ENCODE results near the gene AHDC1. TPM values are rescaled to one million over a fixed set of nuclear protein-coding genes. Genes with fewer than 3 reads are reported as not detected.
"Not testable (repeated sequence)": the region's sequence is repeated elsewhere in the genome, so short reads cannot be mapped to it uniquely, and the experiment has no call there.

AHDC1 gene
- total RNA-seq, 1 donor from 2014 or later: 23.7 TPM

- intact Hi-C loops (cut with DNase I): no loop called here
- DNase-seq: no peak
- Histone ChIP-seq H3K4me3 (no peak overlapping the region), H3K27ac (peak overlapping the region; percentile 76), H3K36me3 (peaks cover 42% of the 10 kb centered on the region), H3K4me1 (peaks cover 36% of the 10 kb centered on the region), H3K9me3 (no peaks in the 10 kb centered on the region), H3K27me3 (ENCODE audit: low read depth) (no peaks in the 10 kb centered on the region)
- TF ChIP-seq, protein P1, sequence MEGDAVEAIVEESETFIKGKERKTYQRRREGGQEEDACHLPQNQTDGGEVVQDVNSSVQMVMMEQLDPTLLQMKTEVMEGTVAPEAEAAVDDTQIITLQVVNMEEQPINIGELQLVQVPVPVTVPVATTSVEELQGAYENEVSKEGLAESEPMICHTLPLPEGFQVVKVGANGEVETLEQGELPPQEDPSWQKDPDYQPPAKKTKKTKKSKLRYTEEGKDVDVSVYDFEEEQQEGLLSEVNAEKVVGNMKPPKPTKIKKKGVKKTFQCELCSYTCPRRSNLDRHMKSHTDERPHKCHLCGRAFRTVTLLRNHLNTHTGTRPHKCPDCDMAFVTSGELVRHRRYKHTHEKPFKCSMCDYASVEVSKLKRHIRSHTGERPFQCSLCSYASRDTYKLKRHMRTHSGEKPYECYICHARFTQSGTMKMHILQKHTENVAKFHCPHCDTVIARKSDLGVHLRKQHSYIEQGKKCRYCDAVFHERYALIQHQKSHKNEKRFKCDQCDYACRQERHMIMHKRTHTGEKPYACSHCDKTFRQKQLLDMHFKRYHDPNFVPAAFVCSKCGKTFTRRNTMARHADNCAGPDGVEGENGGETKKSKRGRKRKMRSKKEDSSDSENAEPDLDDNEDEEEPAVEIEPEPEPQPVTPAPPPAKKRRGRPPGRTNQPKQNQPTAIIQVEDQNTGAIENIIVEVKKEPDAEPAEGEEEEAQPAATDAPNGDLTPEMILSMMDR (IDR thresholded peaks at IDR 0.05): no peak
- no peak for ATAC-seq
Measured at GRCh38 chr1:27554759-27555699, 48.9 kb downstream of the AHDC1 start.

DNA sequence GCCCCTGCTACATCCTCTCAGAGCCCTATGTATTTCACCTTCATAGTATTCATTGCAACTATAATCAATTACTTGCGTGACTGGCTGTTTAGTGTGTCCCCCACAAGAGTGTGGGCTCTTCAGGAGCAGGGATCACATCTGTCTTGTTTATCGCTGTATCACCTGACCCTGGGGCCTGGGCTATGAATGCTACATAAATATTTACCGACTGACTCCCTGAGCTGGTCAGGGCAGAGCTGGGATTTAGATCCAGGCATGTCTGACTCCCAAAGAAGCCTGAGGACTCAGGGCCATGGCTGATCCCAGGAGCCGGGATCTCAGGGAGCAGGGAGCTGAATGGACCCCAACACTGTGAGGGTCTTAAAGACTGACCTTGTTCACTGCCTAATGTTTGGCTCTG is 49.7 kb downstream of the AHDC1 start:
- H3K4me3 ChIP-seq: no peak overlapping the region
- no peak for ATAC-seq
- no peak for DNase-seq
- H3K27me3 ChIP-seq (ENCODE audit: low read depth): no peaks in the 10 kb centered on the region
- intact Hi-C loops (cut with DNase I): no loop called here
- TF ChIP-seq, protein P1 (IDR thresholded peaks at IDR 0.05): no peak
- peak overlapping the region; percentile 76 for H3K27ac ChIP-seq
- no peaks in the 10 kb centered on the region for H3K9me3 ChIP-seq
- H3K36me3 ChIP-seq: peaks cover 49% of the 10 kb centered on the region
- peaks cover 36% of the 10 kb centered on the region for H3K4me1 ChIP-seq

DNA sequence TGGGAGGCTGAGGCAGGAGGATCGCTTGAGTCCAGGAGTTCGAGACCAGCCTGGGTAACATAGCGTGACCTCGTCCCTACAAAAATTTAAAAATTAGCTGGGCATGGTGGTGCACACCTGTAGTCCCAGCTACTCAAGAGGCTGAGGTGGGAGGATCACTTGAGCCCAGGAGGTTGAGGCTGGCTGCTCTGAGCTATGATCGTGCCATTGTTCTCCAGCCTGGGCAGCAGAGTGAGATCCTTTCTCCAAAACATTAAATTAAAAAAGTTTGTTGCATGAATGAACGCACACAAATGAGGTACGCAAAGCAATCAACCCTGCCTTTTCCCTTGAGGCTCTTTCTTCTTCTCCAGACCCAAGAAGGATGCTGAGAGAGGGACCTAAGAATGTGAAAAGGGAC is 50.1 kb downstream of the AHDC1 start:
- intact Hi-C loops (cut with DNase I); H3K27me3 ChIP-seq (ENCODE audit: low read depth); DNase-seq; ATAC-seq; H3K4me3 ChIP-seq; H3K27ac ChIP-seq; H3K9me3 ChIP-seq: not testable (repeated sequence)
- peaks cover 54% of the 10 kb centered on the region for H3K36me3 ChIP-seq
- H3K4me1 ChIP-seq: peaks cover 36% of the 10 kb centered on the region

DNA sequence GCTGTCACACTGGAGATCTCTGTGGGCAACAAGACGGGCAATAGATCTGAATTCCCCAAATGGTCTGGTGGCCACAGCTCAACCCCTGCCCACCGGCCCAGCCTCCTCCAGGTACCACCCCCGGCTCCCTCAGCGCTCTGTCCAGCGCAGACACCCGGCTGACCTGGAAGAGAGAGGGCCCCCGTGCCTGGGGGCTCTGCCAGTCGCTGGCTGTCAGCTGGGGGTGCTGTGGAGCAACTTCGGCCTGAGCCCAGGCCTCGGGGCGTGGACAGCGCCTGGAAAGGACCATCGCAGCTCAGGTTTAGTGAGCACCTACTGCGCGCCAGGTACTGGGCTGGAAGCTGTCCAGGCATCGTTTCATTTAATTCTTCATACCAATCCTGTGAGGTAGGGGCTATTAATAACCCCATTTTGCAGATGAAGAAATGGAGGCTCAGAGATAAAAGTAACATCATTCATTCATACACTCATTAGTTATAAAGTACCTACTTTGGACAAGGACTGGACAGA is 51.0 kb downstream of the AHDC1 start:
- Histone ChIP-seq H3K36me3 (peaks cover 54% of the 10 kb centered on the region), H3K4me1 (peaks cover 34% of the 10 kb centered on the region), H3K27ac (no peak overlapping the region), H3K27me3 (ENCODE audit: low read depth) (no peaks in the 10 kb centered on the region), H3K4me3 (no peak overlapping the region), H3K9me3 (no peaks in the 10 kb centered on the region)
- ATAC-seq (no peak), DNase-seq (no peak)
- TF ChIP-seq, protein P1 (IDR thresholded peaks at IDR 0.05): no peak
- intact Hi-C loops (cut with DNase I): no loop called here

GRCh38 chr1:27551953-27552312 is 52.0 kb downstream of the AHDC1 start:
- DNase-seq: no peak
- ATAC-seq: no peak
- no peak overlapping the region for H3K4me3 ChIP-seq
- no peak overlapping the region for H3K27ac ChIP-seq
- peaks cover 63% of the 10 kb centered on the region for H3K36me3 ChIP-seq
- TF ChIP-seq, protein P1 (IDR thresholded peaks at IDR 0.05): no peak
- intact Hi-C loops (cut with DNase I): no loop called here
- H3K4me1 ChIP-seq: peaks cover 29% of the 10 kb centered on the region
- no peaks in the 10 kb centered on the region for H3K27me3 ChIP-seq (ENCODE audit: low read depth)
- H3K9me3 ChIP-seq: no peaks in the 10 kb centered on the region
